Stimulated activated CD8-positive, alpha-beta memory T cell treated with anti-CD3 and anti-CD28 coated beads, Interleukin-4, amount 100 ng/mL, for 1 hour (primary cell): ENCODE results near the gene NR2F2.

Experiments used
- DNase-seq, 2 donors: peaks; one replicate each; pipeline ENCODE4 v3.0.0-alpha.2; 2020; ENCODE audit warnings: low read depth in 2 of 2, low spot score in 1 of 2

Gene NR2F2

GRCh38 chr15:96330450-96331143, at the start of gene NR2F2:
Gene NR2F2, plus strand, starts transcription at chr15:96330700. Its CDS starts 1,406 bp downstream, at chr15:96332106.
- no peak for DNase-seq

DNA sequence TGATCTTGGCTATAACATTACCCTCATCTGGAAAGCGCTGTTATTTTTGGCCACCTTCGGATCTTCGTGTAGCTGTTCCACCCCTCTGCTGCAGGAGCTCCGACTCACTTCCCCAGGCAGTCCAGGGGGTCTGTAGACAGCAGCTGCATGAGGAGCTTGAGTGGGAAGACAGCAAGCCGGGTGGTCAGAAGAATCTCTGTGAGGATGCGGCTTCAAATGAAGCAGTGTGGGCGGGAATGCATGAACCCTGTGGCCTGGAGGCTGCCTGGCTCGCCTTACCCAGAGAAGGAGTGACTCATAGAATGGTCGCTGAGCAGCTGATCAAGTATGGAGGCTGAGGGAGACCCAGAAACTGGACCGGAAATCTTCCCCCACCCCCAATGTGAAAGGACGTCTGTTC, 45.2 kb upstream of the NR2F2 start:
- DNase-seq: no peak

- no peak for DNase-seq
Observed at GRCh38 chr15:96285729-96286254, 44.7 kb upstream of the NR2F2 start.

DNA sequence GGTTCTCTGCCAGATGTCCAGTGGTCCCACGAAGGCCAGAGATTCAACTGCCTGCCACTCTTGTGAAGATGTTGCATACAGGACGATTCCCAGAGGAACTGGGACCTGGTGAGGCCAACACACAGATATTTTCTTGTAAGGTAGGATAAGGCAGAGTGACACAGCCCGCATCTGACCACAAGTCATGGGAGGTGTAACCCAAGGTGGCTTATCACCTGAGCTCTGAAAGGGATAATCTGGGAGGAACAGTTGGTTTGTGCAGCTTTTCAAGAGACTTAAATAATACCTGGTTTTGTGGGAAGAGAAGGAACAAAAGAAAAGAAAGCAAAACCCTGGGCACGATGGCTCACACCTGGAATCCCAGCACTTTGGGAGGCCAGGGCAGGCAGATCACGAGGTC, 39.8 kb upstream of the NR2F2 start:
- no peak for DNase-seq

- DNase-seq: no peak
Observed at GRCh38 chr15:96292635-96293034, 37.9 kb upstream of the NR2F2 start.

DNA sequence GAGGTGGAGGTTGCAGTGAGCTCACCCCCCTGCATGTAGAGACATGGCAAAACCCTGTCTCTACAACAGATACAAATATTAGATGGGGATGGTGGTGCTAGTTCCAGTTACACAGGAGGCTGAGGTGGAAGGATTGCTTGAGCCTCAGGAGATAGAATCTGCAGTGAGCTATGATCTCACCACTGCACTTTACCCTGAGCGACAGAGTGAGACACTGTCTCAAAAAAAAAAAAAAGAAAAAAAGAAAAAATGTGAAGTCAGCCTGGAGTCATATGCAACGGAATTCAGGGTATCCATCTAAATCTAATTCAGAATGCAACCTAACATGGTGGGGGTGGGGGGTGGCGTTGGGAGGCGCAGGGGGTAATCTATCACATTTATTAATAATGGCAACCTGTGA, 37.1 kb upstream of the NR2F2 start:
- DNase-seq: no peak

DNA sequence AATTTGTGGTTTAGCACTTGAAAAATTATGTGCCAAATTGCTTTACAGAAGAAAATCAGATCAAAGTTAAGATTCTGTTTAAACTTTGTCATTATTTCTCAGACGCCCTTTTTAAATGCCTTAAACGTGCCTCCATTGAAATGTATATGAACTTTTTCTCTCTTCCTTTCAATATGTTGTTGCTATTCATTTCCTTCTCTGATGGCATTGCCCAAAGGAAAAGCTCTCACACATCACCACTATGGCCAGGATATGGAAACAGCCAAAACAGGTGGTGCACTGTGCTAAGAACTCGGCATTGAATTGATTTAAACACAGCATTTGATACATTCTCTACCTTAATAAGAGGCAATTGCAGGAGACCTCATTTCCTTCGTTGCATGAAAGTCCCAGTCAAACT, 35.7 kb upstream of the NR2F2 start:
- DNase-seq: no peak

DNA sequence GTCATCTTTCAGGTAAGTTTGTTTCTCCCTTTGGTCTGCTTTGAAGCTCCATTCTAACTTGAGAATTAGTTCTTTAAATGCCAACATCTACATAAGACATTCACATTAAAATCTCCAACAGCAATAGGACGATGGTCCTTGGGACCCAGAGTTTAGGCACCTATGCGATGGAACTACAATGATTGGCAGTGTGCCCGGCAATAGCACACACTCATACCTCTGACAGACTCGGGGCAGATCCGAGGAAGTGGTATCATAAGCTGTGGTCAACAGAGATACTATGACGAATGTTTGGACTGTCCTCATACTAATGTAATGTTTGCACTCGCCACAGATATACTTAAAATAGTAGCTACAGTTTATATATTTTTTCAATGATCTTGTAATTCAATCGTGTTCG, 34.2 kb upstream of the NR2F2 start:
- DNase-seq: no peak

- DNase-seq: no peak
Observed at GRCh38 chr15:96297783-96298182, 32.7 kb upstream of the NR2F2 start.

GRCh38 chr15:96298217-96298616, 32.3 kb upstream of the NR2F2 start:
- DNase-seq: no peak

GRCh38 chr15:96300836-96301235, 29.7 kb upstream of the NR2F2 start:
- DNase-seq: no peak

DNA sequence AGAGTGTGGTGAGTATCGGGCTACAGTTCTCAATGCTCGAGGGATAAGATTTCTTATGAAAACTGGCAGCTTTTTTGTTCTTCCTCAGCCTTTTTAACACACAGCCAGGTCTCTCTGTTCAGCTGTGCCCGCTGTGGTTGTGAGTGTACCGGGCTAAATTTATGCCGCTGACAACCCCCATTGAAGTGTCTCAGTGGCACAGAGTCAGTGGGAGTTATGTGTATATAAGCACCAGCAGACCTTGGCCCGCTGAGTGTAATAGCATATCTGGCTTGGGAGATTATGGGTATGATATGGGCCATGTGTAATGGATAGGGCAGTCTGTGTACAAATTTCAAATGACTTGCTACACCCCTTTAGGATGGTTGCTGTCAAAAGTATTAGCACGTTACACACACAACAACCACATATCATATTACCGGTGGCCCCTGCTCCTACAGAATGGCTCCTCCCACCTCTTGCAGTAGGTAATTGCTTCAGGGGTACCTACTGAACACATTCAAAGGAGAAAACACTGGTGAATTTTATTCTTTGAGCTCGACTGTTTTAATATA, 26.9 kb upstream of the NR2F2 start:
- DNase-seq: no peak

GRCh38 chr15:96304839-96305238, 25.7 kb upstream of the NR2F2 start:
- DNase-seq: no peak

- no peak for DNase-seq
Observed at GRCh38 chr15:96306321-96306720, 24.2 kb upstream of the NR2F2 start.

DNA sequence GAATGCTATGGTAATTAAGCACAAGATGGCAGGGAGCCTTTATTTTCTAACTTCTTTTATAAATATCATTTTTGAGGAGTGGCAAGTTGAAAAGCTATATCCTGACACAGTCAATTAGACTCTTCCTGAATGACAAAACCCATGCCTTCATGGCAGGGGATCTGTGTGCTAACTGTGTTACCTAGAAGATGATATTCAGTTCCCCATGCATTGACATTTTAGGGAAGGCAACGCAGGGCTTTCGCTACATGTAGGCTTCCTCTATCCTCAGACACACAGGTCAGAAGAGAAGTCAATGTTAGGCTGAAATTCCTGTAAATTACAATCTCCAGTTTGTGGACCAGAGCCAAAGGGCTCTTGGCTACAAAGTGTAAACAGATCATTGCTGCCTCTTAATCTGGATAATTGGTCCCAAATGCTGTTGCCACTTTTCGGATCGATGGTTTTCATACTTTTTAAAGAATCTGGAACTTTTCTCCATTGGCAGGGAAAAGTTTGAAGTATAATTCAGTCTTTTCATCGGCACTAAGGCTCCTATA, 22.6 kb upstream of the NR2F2 start:
- DNase-seq: no peak

GRCh38 chr15:96309143-96309660, 21.3 kb upstream of the NR2F2 start:
- DNase-seq: no peak

DNA sequence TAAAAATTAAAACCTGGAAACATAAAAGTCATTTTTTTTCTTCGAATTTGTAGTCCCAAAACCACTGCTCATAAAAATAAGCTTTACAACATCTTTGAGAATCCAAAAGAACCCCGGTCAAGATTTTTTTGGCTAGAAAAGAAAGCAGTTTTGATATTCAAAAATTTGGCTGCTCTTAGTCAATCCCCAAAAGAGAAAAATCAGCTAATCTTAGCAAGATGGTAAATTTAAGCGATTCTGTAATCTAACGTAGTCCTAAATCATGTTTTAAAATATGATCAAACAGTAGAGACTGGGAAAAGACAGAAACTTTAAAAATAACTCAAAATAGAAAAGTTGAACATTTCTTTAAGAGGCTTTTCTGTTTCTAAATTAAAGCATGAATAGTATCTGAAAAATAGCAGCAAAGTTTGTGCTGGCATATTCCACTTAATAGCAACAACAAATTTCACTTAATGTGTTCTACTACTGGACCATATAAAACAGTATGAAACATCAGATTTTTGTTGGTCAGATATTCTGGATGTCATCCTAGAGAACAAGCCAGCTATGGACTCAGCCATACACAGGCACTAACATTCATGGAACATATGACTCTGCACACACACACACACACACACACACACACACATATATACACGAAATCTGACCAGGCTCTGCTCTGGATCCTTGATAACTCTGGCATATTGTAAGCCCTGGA, 19.1 kb upstream of the NR2F2 start:
- DNase-seq: no peak

- no peak for DNase-seq
Observed at GRCh38 chr15:96311956-96312294, 18.6 kb upstream of the NR2F2 start.

DNA sequence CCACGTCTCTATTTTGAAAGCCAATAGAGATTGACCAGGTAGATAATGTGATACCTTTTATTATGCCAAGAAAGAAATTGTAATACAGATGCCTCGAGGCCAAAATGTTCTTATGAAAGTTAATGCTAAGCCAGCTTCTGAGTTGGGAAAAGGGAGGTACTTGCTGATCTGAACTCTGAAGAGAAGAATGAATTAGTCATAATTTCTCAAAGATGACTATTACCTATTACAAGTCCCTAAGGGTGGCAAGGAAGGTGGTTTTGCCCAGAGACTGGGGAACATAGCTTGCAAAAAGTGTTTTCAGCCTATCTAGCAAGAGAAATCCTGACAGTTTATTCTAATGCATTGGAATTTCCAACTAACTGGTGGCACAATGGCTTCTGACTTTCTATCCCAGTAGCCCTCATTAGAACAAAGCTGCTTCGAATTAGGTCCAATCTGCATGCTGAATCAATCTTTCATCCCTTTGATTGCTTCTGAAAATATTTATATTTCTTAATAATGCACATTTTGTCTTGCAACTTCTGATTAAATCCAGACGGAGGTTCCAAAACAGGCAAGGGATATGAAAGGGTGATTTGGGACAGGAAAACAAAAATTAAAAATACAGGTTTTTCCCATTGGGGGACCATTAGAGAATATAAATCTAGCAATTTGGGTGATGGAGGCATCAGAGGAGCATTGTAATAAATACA, 17.7 kb upstream of the NR2F2 start:
- no peak for DNase-seq

DNA sequence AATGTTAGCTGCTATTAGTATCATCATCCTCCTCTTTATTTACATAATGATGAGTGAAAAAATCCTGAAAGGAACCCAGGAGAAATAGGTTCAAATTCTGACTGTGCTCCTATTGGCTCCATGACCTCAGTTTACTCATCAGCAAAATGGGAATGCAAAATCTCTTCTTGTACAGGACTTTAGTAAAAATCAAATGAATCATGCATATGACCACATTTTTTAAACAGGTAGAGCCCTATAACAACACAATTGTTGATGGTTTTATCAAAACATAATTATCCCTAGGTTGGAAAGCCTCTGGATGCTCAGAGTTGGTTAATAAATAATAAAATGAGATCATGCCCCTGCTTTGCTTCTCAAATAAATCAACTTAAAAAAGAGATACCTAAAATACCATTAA, 16.0 kb upstream of the NR2F2 start:
- no peak for DNase-seq

- DNase-seq: no peak
Observed at GRCh38 chr15:96314963-96315362, 15.5 kb upstream of the NR2F2 start.
